ENCODE data around the gene PCDH17. TPM values are rescaled to one million over a fixed set of nuclear protein-coding genes. Genes with fewer than 3 reads are reported as not detected.

The PCDH17 gene
- total and polyA plus RNA-seq, 9 of the 15 experiments (the other 6 are each of a cell fraction or from before 2014, with no cell fraction given): not detected

DNA sequence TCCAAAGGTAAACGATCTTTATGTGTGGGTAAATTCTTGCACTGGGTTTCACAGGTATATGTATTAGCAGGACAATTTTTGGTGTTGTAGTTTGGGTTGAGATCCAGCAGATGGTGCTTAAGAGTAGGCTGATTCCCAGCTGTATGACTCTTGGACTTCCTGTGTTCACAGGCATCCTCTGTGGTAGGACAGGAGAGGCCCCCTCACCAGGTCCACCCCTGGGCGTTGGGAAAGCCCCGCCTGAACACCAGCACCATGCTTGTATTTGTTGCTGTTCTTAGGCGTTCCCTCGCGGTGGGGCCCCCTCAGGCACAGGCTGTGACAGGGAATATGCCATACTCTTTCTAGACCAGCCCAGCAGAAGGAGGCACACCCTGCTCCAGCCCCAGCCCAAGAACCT lies 49.5 kb upstream of the PCDH17 start:
- intact Hi-C loops (cut with micrococcal nuclease): no loop called here
- Histone ChIP-seq H3K36me3 (ENCODE audit: control insufficient read depth, insufficient read depth, low read length) (no peaks in the 10 kb centered on the region), H2AFZ (ENCODE audit: low read depth, low read length) (no peak overlapping the region), H3K9ac (ENCODE audit: insufficient read depth in 1 of 2, low read depth in 2 of 2, low read length in 2 of 2) (no peak overlapping the region), H3K4me1 (replicated peaks in 1 of 2; ENCODE audit: control insufficient read depth in 2 of 2, insufficient read depth in 2 of 2, low read length in 2 of 2) (no peaks in the 10 kb centered on the region), H3K9me3 (replicated peaks; ENCODE audit: control insufficient read depth, insufficient read depth, low read depth, low read length) (no peaks in the 10 kb centered on the region), H3K27me3 (ENCODE audit: control insufficient read depth in 2 of 2, insufficient read depth in 2 of 2, low read length in 2 of 2) (no peaks in the 10 kb centered on the region), H3K9me1 (ENCODE audit: control insufficient read depth, insufficient read depth, low read length) (no peaks in the 10 kb centered on the region), H4K20me1 (replicated peaks; ENCODE audit: control insufficient read depth, insufficient read depth, low read length) (no peaks in the 10 kb centered on the region), H3K4me3 (no peak overlapping the region), H3K27ac (ENCODE audit: extremely low read depth, low read depth, low read length) (no peak overlapping the region), H3K4me2 (ENCODE audit: insufficient read depth, low read length) (no peak overlapping the region), H3K79me2 (ENCODE audit: control insufficient read depth, insufficient read depth, low read length) (no peaks in the 10 kb centered on the region)
- no peak for ATAC-seq
- no peak for FAIRE-seq
- ChIA-PET POLR2A (no interaction called here), CTCF (ENCODE audit: low intra/inter-chr PET ratio) (no interaction called here)
- DNase-seq (ENCODE audit: extremely low read depth in 1 of 4, low spot score in 3 of 4): no peak
- no TSS peak for BruUV-seq (replicated peaks)
- in situ Hi-C loops (cut with MboI): no loop called here
- 0% methylated on average over 6 of the region's 6 CpGs for WGBS (ENCODE audit: insufficient coverage, low coverage, missing lambda C conversion rate)
- TF ChIP-seq EZH2 (IDR thresholded peaks at IDR 0.05; ENCODE audit: borderline replicate concordance, low read depth, low read length) (no peak), POLR2G (IDR thresholded peaks at IDR 0.05; ENCODE audit: low read depth, low read length) (no peak), ARHGAP35 (IDR thresholded peaks at IDR 0.05; ENCODE audit: partially characterized antibody) (no peak), ZNF217 (CRISPR knock-in tag; IDR thresholded peaks at IDR 0.05) (no peak), CC2D1A (IDR thresholded peaks at IDR 0.05) (no peak), CREB1 (IDR thresholded peaks at IDR 0.05) (no peak), CREB1 (CRISPR knock-in tag; IDR thresholded peaks at IDR 0.05) (no peak), NCOA1 (IDR thresholded peaks at IDR 0.05; ENCODE audit: low read depth) (no peak), ZNF507 (tag; conservative IDR thresholded peaks at IDR 0.05) (no peak)
- TF ChIP-seq, protein P1, sequence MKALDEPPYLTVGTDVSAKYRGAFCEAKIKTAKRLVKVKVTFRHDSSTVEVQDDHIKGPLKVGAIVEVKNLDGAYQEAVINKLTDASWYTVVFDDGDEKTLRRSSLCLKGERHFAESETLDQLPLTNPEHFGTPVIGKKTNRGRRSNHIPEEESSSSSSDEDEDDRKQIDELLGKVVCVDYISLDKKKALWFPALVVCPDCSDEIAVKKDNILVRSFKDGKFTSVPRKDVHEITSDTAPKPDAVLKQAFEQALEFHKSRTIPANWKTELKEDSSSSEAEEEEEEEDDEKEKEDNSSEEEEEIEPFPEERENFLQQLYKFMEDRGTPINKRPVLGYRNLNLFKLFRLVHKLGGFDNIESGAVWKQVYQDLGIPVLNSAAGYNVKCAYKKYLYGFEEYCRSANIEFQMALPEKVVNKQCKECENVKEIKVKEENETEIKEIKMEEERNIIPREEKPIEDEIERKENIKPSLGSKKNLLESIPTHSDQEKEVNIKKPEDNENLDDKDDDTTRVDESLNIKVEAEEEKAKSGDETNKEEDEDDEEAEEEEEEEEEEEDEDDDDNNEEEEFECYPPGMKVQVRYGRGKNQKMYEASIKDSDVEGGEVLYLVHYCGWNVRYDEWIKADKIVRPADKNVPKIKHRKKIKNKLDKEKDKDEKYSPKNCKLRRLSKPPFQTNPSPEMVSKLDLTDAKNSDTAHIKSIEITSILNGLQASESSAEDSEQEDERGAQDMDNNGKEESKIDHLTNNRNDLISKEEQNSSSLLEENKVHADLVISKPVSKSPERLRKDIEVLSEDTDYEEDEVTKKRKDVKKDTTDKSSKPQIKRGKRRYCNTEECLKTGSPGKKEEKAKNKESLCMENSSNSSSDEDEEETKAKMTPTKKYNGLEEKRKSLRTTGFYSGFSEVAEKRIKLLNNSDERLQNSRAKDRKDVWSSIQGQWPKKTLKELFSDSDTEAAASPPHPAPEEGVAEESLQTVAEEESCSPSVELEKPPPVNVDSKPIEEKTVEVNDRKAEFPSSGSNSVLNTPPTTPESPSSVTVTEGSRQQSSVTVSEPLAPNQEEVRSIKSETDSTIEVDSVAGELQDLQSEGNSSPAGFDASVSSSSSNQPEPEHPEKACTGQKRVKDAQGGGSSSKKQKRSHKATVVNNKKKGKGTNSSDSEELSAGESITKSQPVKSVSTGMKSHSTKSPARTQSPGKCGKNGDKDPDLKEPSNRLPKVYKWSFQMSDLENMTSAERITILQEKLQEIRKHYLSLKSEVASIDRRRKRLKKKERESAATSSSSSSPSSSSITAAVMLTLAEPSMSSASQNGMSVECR (CRISPR knock-in tag; IDR thresholded peaks at IDR 0.05): no peak
